NOMO-1 (cell line): Measurements from ENCODE around the gene GPER1.
"Not testable (repeated sequence)": the region's sequence is repeated elsewhere in the genome, so short reads cannot be mapped to it uniquely, and the experiment has no call there.

Experiments
- DNase-seq, 2 experiments: peaks; one replicate each; lab custom pipeline; 2025; ENCODE audit not compliant: unreplicated experiment in 2 of 2; lab: John Stamatoyannopoulos, UW

Gene GPER1

GRCh38 chr7:1115171-1116045 lies 27.5 kb downstream of the GPER1 start:
- DNase-seq, result not testable (repeated sequence)

GRCh38 chr7:1116383-1117008 lies 28.6 kb downstream of the GPER1 start:
- DNase-seq, result not testable (repeated sequence)

DNA sequence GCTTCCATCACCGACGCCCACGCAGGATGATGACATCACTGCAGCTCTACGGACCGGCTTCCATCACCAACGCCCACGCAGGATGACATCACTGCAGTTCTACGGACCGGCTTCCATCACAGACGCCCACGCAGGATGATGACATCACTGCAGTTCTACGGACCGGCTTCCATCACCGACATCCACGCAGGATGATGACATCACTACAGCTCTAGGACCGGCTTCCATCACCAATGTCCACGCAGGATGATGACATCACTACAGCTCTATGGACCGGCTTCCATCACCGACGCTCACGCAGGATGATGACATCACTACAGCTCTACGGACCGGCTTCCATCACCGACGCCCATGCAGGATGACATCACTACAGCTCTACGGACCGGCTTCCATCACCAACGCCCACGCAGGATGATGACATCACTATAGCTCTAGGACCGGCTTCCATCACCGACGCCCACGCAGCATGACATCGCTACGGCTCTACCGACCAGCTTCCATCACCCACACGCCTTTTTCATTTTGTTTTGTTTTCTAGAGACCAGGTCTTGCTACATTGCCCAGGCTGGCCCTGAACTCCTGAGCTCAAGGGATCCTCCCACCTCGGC lies 29.5 kb downstream of the GPER1 start:
- DNase-seq, result no peak

- DNase-seq, result no peak
Measured at GRCh38 chr7:1119201-1119600, 31.3 kb downstream of the GPER1 start.

- DNase-seq, result no peak
Measured at GRCh38 chr7:1120791-1121190, 32.9 kb downstream of the GPER1 start.

GRCh38 chr7:1121476-1121875 lies 33.6 kb downstream of the GPER1 start:
- DNase-seq, result no peak

GRCh38 chr7:1121886-1122831 lies 34.2 kb downstream of the GPER1 start:
- DNase-seq, result no peak

- DNase-seq, result no peak
Measured at GRCh38 chr7:1122832-1123501, 35.1 kb downstream of the GPER1 start.

GRCh38 chr7:1123715-1124114 lies 35.8 kb downstream of the GPER1 start:
- DNase-seq, result no peak

- DNase-seq, result no peak
Measured at GRCh38 chr7:1124164-1124563, 36.3 kb downstream of the GPER1 start.

DNA sequence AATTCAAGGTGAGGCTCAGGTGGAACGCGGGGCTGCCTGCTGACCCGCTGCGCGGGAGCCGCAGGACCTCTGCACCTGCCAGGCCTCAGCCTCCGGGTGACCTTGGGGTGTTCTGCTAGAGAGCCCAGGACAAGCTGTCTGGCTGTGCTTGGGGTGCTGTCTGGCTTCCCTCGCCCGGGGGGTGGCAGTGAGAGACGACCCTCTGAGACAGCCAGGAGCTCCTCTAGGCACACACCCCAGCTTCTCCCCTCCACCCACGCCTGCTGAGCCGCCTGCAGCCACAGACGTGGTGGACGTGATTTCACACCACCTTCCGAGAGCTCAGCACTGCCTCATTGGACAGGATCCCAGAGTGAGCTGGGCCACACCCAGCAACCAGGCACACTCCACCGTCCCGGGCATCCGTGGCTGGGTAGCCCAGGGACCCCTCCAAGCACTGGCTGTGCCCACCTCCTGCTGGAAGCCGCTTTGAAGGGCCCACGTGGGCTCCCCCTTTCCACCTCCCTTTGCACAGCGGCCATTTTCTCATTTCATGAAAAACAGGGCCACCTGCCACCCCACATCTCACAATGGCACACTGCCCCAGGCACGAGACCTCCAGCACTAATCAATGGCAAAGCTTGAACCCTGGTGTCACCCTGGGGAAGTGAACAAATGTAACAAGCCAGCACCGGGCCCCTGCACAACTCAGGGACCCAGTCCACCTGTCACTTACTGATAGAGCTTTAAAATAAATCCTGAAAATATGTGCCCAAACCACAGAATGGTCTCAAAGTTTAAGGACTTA lies 37.1 kb downstream of the GPER1 start:
- no peak for DNase-seq

GRCh38 chr7:1125603-1125969 lies 37.7 kb downstream of the GPER1 start:
- no peak for DNase-seq

DNA sequence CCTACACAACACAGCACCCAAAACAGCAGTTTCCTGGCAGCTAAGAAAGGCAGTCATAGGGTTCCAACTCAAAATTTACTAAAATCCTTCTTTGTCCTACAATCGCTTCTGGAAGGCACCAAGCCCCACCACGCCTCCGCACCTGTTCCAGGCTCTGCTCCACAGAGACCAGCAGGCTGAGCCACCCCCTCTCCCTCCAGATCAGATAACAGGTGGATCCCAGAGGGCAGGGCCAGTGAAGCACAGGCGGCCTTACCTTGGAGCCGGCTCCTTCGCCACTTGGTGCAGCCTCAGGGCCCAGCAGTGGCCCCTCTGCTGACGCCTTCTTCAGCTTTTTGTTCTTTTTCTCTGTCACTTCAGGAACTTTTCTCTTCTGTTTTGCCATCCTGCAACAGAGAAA lies 39.1 kb downstream of the GPER1 start:
- no peak for DNase-seq

- DNase-seq, result no peak
Measured at GRCh38 chr7:1129431-1129830, 41.5 kb downstream of the GPER1 start.

DNA sequence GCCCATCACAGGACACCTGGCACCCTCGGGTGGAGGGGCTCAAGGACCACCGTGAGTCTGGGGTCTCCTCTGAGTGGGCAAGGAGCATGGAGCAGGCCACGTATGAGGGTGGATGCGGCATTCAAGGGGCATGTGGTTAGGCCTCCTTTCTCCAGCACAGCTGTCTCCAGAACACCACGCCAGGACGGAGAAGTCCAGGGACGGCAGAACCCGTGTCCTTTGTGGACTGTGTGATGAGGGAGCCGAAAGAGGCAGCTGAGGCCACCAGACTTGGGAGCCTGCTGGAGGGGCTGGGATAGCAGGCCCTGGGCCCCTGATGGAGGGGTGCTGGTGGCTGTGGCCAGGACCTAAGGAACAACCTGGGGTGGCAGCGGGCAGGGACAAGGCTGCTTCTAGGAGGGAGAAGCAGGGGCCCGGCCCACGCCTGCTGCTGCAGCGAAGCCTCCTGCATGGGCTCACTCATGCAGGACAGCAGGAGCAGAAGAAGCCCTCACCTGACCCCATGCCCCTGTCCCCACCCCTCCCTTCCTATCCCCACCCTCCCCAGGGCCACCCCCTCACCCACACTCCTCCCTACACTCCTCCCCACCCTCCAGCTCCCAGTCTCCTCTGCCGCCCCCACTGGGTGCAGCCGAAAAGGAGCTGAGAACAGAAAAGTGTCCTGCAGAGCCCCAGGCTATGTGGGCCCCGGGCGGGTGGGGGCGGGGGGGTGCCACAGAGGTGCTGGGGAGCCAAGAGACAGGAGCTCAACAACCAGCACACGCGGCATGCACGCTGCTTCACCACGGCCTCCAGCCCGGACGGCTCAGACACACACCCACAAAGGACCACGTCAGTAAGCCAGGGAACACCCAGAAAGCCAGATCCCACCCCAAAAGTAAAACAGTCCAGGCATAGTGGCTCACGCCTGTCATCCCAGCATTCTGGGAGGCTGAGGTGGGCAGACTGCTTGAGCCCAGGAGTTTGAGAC lies 42.4 kb downstream of the GPER1 start:
- no peak for DNase-seq

- no peak for DNase-seq
Measured at GRCh38 chr7:1131471-1132265, 43.8 kb downstream of the GPER1 start.

DNA sequence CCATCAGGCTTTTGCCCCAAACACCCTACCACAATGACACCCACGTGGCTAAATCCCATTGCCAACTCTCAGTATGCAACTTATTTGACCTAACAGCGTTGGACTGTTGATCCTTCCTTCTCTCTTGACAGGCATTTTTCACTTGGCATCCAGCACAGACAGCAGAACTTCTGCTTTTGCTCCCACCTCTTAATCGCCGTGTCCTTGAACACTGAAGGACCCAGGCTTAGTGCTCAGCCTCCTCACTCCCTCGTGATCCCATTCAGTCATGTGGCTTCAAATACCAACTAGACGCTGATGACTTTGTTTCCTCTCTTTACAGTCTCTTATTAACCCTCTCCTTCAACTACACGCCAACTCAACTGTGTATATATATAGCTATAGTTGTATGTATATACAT lies 47.0 kb downstream of the GPER1 start:
- DNase-seq, result no peak
